Stimulated activated CD8-positive, alpha-beta memory T cell treated with anti-CD3 and anti-CD28 coated beads, Interleukin-4, amount 100 ng/mL, for 4 hours (primary cell): ENCODE measurements around the gene ATP2A3.

Experiments
- DNase-seq, 2 donors: peaks; one replicate each; pipeline ENCODE4 v3.0.0-alpha.2; 2020; ENCODE audit warnings: low read depth in 2 of 2, low spot score in 1 of 2

Gene ATP2A3

GRCh38 chr17:3974138-3974687, 10.0 kb upstream of the ATP2A3 start:
- DNase-seq: no peak

GRCh38 chr17:3973495-3974137, 9.4 kb upstream of the ATP2A3 start:
- no peak for DNase-seq

- no peak for DNase-seq
These were observed 8.7 kb upstream of the ATP2A3 start for GRCh38 chr17:3972931-3973330.

- DNase-seq: no peak
These were observed 8.1 kb upstream of the ATP2A3 start for GRCh38 chr17:3972281-3972731.

GRCh38 chr17:3970668-3971067, 6.4 kb upstream of the ATP2A3 start:
- DNase-seq: no peak

GRCh38 chr17:3969963-3970362, 5.7 kb upstream of the ATP2A3 start:
- DNase-seq: no peak

- no peak for DNase-seq
These were observed 4.8 kb upstream of the ATP2A3 start for GRCh38 chr17:3968886-3969524.

- DNase-seq: no peak
These were observed 3.8 kb upstream of the ATP2A3 start for GRCh38 chr17:3968015-3968414.

GRCh38 chr17:3966720-3967363, 2.6 kb upstream of the ATP2A3 start:
- no peak for DNase-seq

- peak; percentile 28 to 36 for DNase-seq
These were observed 1.0 kb upstream of the ATP2A3 start for GRCh38 chr17:3965118-3965800.

GRCh38 chr17:3963237-3964201, 718 bp downstream of the ATP2A3 start:
- peak; percentile 39 to 43 for DNase-seq

GRCh38 chr17:3962965-3963236, 1.3 kb downstream of the ATP2A3 start:
- DNase-seq: no peak

GRCh38 chr17:3962217-3962964, 1.8 kb downstream of the ATP2A3 start:
- DNase-seq: no peak

GRCh38 chr17:3961564-3962047, 2.6 kb downstream of the ATP2A3 start:
- DNase-seq: no peak

- no peak for DNase-seq
These were observed 3.5 kb downstream of the ATP2A3 start for GRCh38 chr17:3960764-3961163.

- no peak for DNase-seq
These were observed 4.2 kb downstream of the ATP2A3 start for GRCh38 chr17:3959921-3960601.

- DNase-seq: no peak
These were observed 4.8 kb downstream of the ATP2A3 start for GRCh38 chr17:3959295-3959899.

GRCh38 chr17:3957735-3958599, 6.3 kb downstream of the ATP2A3 start:
- DNase-seq: no peak
